HCT116 (cell line): ENCODE data around the gene LNPEP. TPM values are rescaled to one million over a fixed set of nuclear protein-coding genes. Genes with fewer than 3 reads are reported as not detected.

ENCODE experiments used
- ATAC-seq: fragments of 200-7000 bp; cut with Tn5 transposase; 2 replicates; pipeline ENCODE4 v1.9.1; 2020; ENCODE audit warnings: mild to moderate bottlenecking, moderate library complexity
- BruUV-seq: library from RNA; stranded (reverse); fragments of 400-500 nt; replicated peaks from 2 replicates; lab custom pipeline; 2021; lab: Mats Ljungman, UMichigan
- CTCF ChIA-PET: fragments of 300-600 bp; sonication (Branson Sonifier 250); formaldehyde crosslinking; loops from one replicate; lab custom pipeline; 2021; ENCODE audit warnings: antibody characterized with exemption; lab: Charles Lee
- POLR2A ChIA-PET: fragments of 300-600, 350-600 bp; sonication (Branson Sonifier 250); formaldehyde crosslinking; loops from one replicate; lab custom pipeline; 2021; ENCODE audit warnings: antibody characterized with exemption; lab: Charles Lee
- RAD21 ChIA-PET, 2 experiments: fragments of 300-600 bp; sonication (Branson Sonifier 250); formaldehyde crosslinking; loops; one replicate each; lab custom pipeline; 2023; ENCODE audit warnings: low total read pairs in 2 of 2; ENCODE audit not compliant: uncharacterized antibody in 2 of 2, unreplicated experiment in 2 of 2, low non-redundant PET in 1 of 2; lab: Charles Lee
- DNase-seq: peaks from one replicate; pipeline ENCODE4 v3.0.0-alpha.2; 2010; ENCODE audit warnings: low read depth, low spot score
- H2AFZ ChIP-seq: fragments of 200-600 bp; shearing (Covaris generic), sonication (generic); 2 replicates; pipeline ENCODE4 v1.6.1; 2017; ENCODE audit warnings: low read depth, mixed run types, mixed read lengths, antibody characterized with exemption, low read length; ENCODE audit not compliant: poor library complexity, severe bottlenecking
- H3K27ac ChIP-seq: 2 replicates; pipeline ENCODE4 v1.5.1; 2012; ENCODE audit warnings: low read depth, low read length
- H3K27me3 ChIP-seq: fragments of 200-600 bp; sonication (generic); 2 replicates; pipeline ENCODE4 v1.6.1; 2016; ENCODE audit warnings: mixed run types, low read length, mixed read lengths; ENCODE audit not compliant: insufficient read depth
- H3K36me3 ChIP-seq, 2 experiments: fragments of 200-500 bp in 1 of 2; fragments of 200-600 bp in 1 of 2; sonication (Bioruptor generic) in 1 of 2; sonication (generic) in 1 of 2; 2 replicates each; pipeline versions ENCODE4 v1.5.1 to v1.6.1; 2014 to 2016; ENCODE audit warnings: low read length in 2 of 2, inconsistent platforms in 1 of 2, mixed read lengths in 1 of 2, mixed run types in 1 of 2; ENCODE audit not compliant: insufficient read depth in 2 of 2, control insufficient read depth in 1 of 2
- H3K4me1 ChIP-seq, 2 experiments: fragments of 200-600 bp in 1 of 2; sonication (generic) in 1 of 2; 2 replicates each; pipeline versions ENCODE4 v1.5.1 to v1.6.1; 2012 to 2017; ENCODE audit warnings: low read length in 2 of 2, inconsistent platforms in 1 of 2, mild to moderate bottlenecking in 1 of 2, mixed read lengths in 1 of 2, mixed run types in 1 of 2, moderate library complexity in 1 of 2; ENCODE audit not compliant: insufficient read depth in 2 of 2, control insufficient read depth in 1 of 2
- H3K4me2 ChIP-seq: fragments of 200-600 bp; sonication (generic); 2 replicates; pipeline ENCODE4 v1.6.1; 2017; ENCODE audit warnings: mixed run types, low read length, mixed read lengths
- H3K4me3 ChIP-seq, 2 experiments: fragments of 200-600 bp in 1 of 2; sonication (generic) in 1 of 2; replicated peaks in 1 of 2; 2 replicates each; pipeline ENCODE4 v1.5.1; 2011 to 2016; ENCODE audit warnings: low read length in 2 of 2, control low read depth in 1 of 2, low read depth in 1 of 2, mild to moderate bottlenecking in 1 of 2, mixed read lengths in 1 of 2, mixed run types in 1 of 2
- H3K79me2 ChIP-seq: fragments of 200-600 bp; sonication (generic); 2 replicates; pipeline ENCODE4 v1.6.1; 2017; ENCODE audit warnings: mild to moderate bottlenecking, mixed run types, low read length, moderate library complexity, mixed read lengths; ENCODE audit not compliant: insufficient read depth
- H3K9ac ChIP-seq: fragments of 200-600 bp; sonication (generic); 2 replicates; pipeline ENCODE4 v1.6.1; 2016; ENCODE audit warnings: low read length, mixed read lengths
- H3K9me2 ChIP-seq: fragments of 200-600 bp; sonication (generic), shearing (Covaris generic); 2 replicates; pipeline ENCODE4 v1.6.1; 2017; ENCODE audit warnings: mixed run types, mild to moderate bottlenecking, moderate library complexity; ENCODE audit not compliant: insufficient read depth
- H3K9me3 ChIP-seq, 2 experiments: fragments of 200-500 bp in 1 of 2; fragments of 200-600 bp in 1 of 2; sonication (Bioruptor generic) in 1 of 2; sonication (generic) in 1 of 2; 2 replicates each; pipeline ENCODE4 v1.6.1; 2014 to 2017; ENCODE audit warnings: low read length in 2 of 2, mixed read lengths in 2 of 2, inconsistent platforms in 1 of 2, low read depth in 1 of 2, mild to moderate bottlenecking in 1 of 2, mixed run types in 1 of 2, moderate library complexity in 1 of 2; ENCODE audit not compliant: control insufficient read depth in 1 of 2, insufficient read depth in 1 of 2
- H4K20me1 ChIP-seq: fragments of 200-600 bp; sonication (generic), shearing (Covaris generic); 2 replicates; pipeline ENCODE4 v1.6.1; 2017; ENCODE audit warnings: mixed run types, mild to moderate bottlenecking, moderate library complexity; ENCODE audit not compliant: insufficient read depth
- ATF3 ChIP-seq: IDR thresholded peaks from 2 replicates; pipeline ENCODE4 v1.6.1; 2012
- CBX3 ChIP-seq: IDR thresholded peaks from 2 replicates; pipeline ENCODE4 v1.6.1; 2012; ENCODE audit warnings: low read depth
- CEBPB ChIP-seq: IDR thresholded peaks from 2 replicates; pipeline ENCODE4 v1.6.1; 2012; ENCODE audit warnings: low read depth
- EGR1 ChIP-seq: IDR thresholded peaks from 2 replicates; pipeline ENCODE4 v1.6.1; 2012; ENCODE audit warnings: low read depth
- ELF1 ChIP-seq: IDR thresholded peaks from 2 replicates; pipeline ENCODE4 v1.6.1; 2012; ENCODE audit warnings: low read depth, borderline replicate concordance
- EZH2phosphoT487 ChIP-seq: fragments of 200-600 bp; IDR thresholded peaks from 2 replicates; pipeline ENCODE4 v1.6.1; 2018; ENCODE audit warnings: antibody characterized with exemption, borderline replicate concordance
- FOSL1 ChIP-seq: IDR thresholded peaks from 2 replicates; pipeline ENCODE4 v1.6.1; 2012; ENCODE audit warnings: low read depth
- JUND ChIP-seq: IDR thresholded peaks from 2 replicates; pipeline ENCODE4 v1.6.1; 2012
- POLR2A ChIP-seq: IDR thresholded peaks from 2 replicates; pipeline ENCODE4 v1.7.0; 2011; ENCODE audit warnings: borderline replicate concordance; ENCODE audit not compliant: insufficient read depth, insufficient read length; ENCODE audit errors: extremely low read depth
- POLR2AphosphoS5 ChIP-seq: IDR thresholded peaks from 2 replicates; pipeline ENCODE4 v1.6.1; 2011; ENCODE audit warnings: mild to moderate bottlenecking, low read depth, low read length, moderate library complexity
- RAD21 ChIP-seq: IDR thresholded peaks from 2 replicates; pipeline ENCODE4 v1.6.1; 2012; ENCODE audit warnings: low read depth, mild to moderate bottlenecking
- SIN3A ChIP-seq: IDR thresholded peaks from 2 replicates; pipeline ENCODE4 v1.6.1; 2012; ENCODE audit warnings: low read depth
- SP1 ChIP-seq: IDR thresholded peaks from 2 replicates; pipeline ENCODE4 v1.6.1; 2012; ENCODE audit warnings: low read depth
- SRF ChIP-seq: IDR thresholded peaks from 2 replicates; pipeline ENCODE4 v1.6.1; 2012; ENCODE audit warnings: low read depth
- TCF7L2 ChIP-seq: IDR thresholded peaks from 2 replicates; pipeline ENCODE4 v1.7.0; 2011; ENCODE audit warnings: borderline replicate concordance, inconsistent platforms; ENCODE audit not compliant: insufficient read depth, insufficient read length; ENCODE audit errors: extremely low read depth
- ZBTB33 ChIP-seq: IDR thresholded peaks from 2 replicates; pipeline ENCODE4 v1.6.1; 2011; ENCODE audit warnings: mild to moderate bottlenecking, low read length, moderate library complexity; ENCODE audit not compliant: insufficient replicate concordance; ENCODE audit errors: extremely low read depth
- ZFX ChIP-seq: fragments of 450-650 bp; IDR thresholded peaks from 2 replicates; pipeline ENCODE4 v1.6.1; 2017
- ZNF274 ChIP-seq: fragments of 200-500 bp; sonication (Bioruptor generic); IDR thresholded peaks from 2 replicates; pipeline ENCODE4 v1.6.1; 2014; ENCODE audit warnings: mild to moderate bottlenecking, low read depth, low read length, inconsistent platforms
- intact Hi-C: fragments of 100-400 bp; cut with micrococcal nuclease; formaldehyde crosslinking; loops from 2 replicates; pipeline ENCODE4 v1.10.0; 2022
- total RNA-seq: library from RNA; stranded (reverse); gene quantifications from one replicate; pipeline ENCODE4 v1.2.1, GENCODE V29; 2021; ENCODE audit not compliant: unreplicated experiment
- TF ChIP-seq, protein P1 (sequence below): IDR thresholded peaks from 2 replicates; pipeline ENCODE4 v1.6.1; 2012
- TF ChIP-seq, protein P2 (sequence below): IDR thresholded peaks from 2 replicates; pipeline ENCODE4 v1.6.1; 2012; ENCODE audit warnings: low read depth

LNPEP gene
- total RNA-seq, 1 experiment from 2014 or later, result 14.9 TPM

DNA sequence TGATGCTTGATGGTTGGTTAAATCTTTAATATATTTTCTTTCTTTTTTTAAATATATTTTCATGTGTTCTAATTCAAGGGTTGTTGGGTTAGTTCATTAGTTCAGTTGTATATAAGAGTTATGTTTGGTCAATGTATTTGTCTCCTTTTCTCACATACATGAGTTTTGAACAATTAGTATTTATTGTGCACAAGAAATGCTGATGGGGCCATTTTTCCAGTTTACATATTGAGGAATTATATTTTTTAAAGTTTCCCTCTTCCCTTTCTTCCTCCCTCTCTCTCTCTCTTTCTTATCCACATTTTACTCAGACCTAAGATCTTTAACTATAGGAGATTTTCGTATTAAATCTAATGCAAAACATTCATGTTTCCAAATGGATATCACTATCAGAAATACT lies 74.0 kb downstream of the LNPEP start:
- no peak overlapping the region for H3K27ac ChIP-seq
- no peak overlapping the region for H2AFZ ChIP-seq
- no TSS peak for BruUV-seq
- DNase-seq, result no peak
- H3K4me1 ChIP-seq, result no peaks in the 10 kb centered on the region
- H3K9ac ChIP-seq, result no peak overlapping the region
- no peak for ATAC-seq
- CTCF ChIA-PET, result no interaction called here
- no peaks in the 10 kb centered on the region for H3K79me2 ChIP-seq
- no peaks in the 10 kb centered on the region for H3K9me3 ChIP-seq
- intact Hi-C loops, result no loop called here
- RAD21 ChIA-PET, result no interaction called here
- no peaks in the 10 kb centered on the region for H3K9me2 ChIP-seq
- no peaks in the 10 kb centered on the region for H4K20me1 ChIP-seq
- TF ChIP-seq EGR1 (no peak), POLR2AphosphoS5 (no peak), ELF1 (no peak), CEBPB (no peak), ZBTB33 (no peak), SP1 (no peak), ATF3 (no peak), SRF (no peak), ZFX (no peak), CBX3 (no peak), EZH2phosphoT487 (no peak), POLR2A (no peak), RAD21 (no peak), FOSL1 (no peak), JUND (no peak), SIN3A (no peak), ZNF274 (no peak), TCF7L2 (no peak)
- TF ChIP-seq, protein P1, sequence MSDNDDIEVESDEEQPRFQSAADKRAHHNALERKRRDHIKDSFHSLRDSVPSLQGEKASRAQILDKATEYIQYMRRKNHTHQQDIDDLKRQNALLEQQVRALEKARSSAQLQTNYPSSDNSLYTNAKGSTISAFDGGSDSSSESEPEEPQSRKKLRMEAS, result no peak
- TF ChIP-seq, protein P2, sequence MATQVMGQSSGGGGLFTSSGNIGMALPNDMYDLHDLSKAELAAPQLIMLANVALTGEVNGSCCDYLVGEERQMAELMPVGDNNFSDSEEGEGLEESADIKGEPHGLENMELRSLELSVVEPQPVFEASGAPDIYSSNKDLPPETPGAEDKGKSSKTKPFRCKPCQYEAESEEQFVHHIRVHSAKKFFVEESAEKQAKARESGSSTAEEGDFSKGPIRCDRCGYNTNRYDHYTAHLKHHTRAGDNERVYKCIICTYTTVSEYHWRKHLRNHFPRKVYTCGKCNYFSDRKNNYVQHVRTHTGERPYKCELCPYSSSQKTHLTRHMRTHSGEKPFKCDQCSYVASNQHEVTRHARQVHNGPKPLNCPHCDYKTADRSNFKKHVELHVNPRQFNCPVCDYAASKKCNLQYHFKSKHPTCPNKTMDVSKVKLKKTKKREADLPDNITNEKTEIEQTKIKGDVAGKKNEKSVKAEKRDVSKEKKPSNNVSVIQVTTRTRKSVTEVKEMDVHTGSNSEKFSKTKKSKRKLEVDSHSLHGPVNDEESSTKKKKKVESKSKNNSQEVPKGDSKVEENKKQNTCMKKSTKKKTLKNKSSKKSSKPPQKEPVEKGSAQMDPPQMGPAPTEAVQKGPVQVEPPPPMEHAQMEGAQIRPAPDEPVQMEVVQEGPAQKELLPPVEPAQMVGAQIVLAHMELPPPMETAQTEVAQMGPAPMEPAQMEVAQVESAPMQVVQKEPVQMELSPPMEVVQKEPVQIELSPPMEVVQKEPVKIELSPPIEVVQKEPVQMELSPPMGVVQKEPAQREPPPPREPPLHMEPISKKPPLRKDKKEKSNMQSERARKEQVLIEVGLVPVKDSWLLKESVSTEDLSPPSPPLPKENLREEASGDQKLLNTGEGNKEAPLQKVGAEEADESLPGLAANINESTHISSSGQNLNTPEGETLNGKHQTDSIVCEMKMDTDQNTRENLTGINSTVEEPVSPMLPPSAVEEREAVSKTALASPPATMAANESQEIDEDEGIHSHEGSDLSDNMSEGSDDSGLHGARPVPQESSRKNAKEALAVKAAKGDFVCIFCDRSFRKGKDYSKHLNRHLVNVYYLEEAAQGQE, result no peak
- H3K4me2 ChIP-seq, result no peak overlapping the region
- no peak overlapping the region for H3K4me3 ChIP-seq
- no peaks in the 10 kb centered on the region; a peak in 1 of 4 replicates for H3K36me3 ChIP-seq
- POLR2A ChIA-PET, result no interaction called here
- H3K27me3 ChIP-seq, result no peaks in the 10 kb centered on the region
